Motor neuron (in vitro differentiated cells): ENCODE results near the gene BNC1. TPM values are rescaled to one million over a fixed set of nuclear protein-coding genes. Genes with fewer than 3 reads are reported as not detected.

Source experiments
- ATAC-seq, 8 experiments: fragments of 200-7000 bp; cut with Tn5 transposase; replicated peaks in 6 of 8; 2 replicates each; pipeline ENCODE4 v1.8.0; 2021; ENCODE audit warnings: mild to moderate bottlenecking in 8 of 8, moderate library complexity in 8 of 8
- H3K27ac ChIP-seq, 2 donors: fragments of 250-450 bp; sonication (Bioruptor Pico); 2 replicates each; pipeline ENCODE4 v1.9.0; 2021; ENCODE audit warnings: antibody characterized with exemption in 2 of 2, mild to moderate bottlenecking in 2 of 2, moderate library complexity in 1 of 2
- H3K4me1 ChIP-seq, 2 donors: fragments of 250-450 bp; sonication (Bioruptor Pico); replicated peaks in 1 of 2; 2 replicates each; pipeline ENCODE4 v1.6.1; 2021; ENCODE audit warnings: antibody characterized with exemption in 2 of 2, mild to moderate bottlenecking in 2 of 2, moderate library complexity in 1 of 2
- H3K4me3 ChIP-seq, 5 donors: fragments of 250-450 bp; sonication (Bioruptor Pico); 2 replicates each; pipeline ENCODE4 v1.9.0; 2021; ENCODE audit warnings: antibody characterized with exemption in 5 of 5, mild to moderate bottlenecking in 5 of 5, moderate library complexity in 4 of 5
- WGBS, 10 experiments: fragments of 450-650 bp; shearing (Covaris generic); methylation state at CpG; one replicate each; pipeline ENCODE4 v1.0.0; 2022; 5-methylcytosine and 5-hydroxymethylcytosine counted together
- in situ Hi-C, 9 experiments: fragments of 400-800 bp; cut with MboI; loops; one replicate each; pipeline ENCODE4 v1.15.0; 2021; ENCODE audit warnings: low sequenced_read_pairs in 9 of 9, low pct_unique_long_range_greater_than_20kb in 2 of 9; ENCODE audit not compliant: unreplicated experiment in 9 of 9
- total RNA-seq, 8 experiments: library from RNA; unstranded; fragments of 300-600 nt; gene quantifications; 2 replicates each; pipeline versions ENCODE4 v1.2.3 to v1.2.4, GENCODE V29; 2022

The BNC1 gene
- total RNA-seq, 8 experiments from 2014 or later, result 0.05 to 7.1 (median 0.15) TPM

- WGBS, 10 experiments, result 0 to 100% (median 63%) methylated on average over 1 of the region's 1 CpG; no CpG with 5 or more reads in 4 of the 10 experiments
- in situ Hi-C loops, result no loop called here
- ATAC-seq, result no peak
- no peak overlapping the region for H3K27ac ChIP-seq
- H3K4me1 ChIP-seq, result peaks cover 0 to 2% of the 10 kb centered on the region in 2 donors
- no peak overlapping the region for H3K4me3 ChIP-seq
Observed at GRCh38 chr15:83289160-83289559, 4.7 kb upstream of the BNC1 start.

- no peak for ATAC-seq
- 80 to 93% (median 85%) methylated on average over 1 to 5 of the region's 7 CpGs; no CpG with 5 or more reads in 4 of the 10 experiments for WGBS, 10 experiments
- in situ Hi-C loops, result no loop called here
- no peak overlapping the region for H3K27ac ChIP-seq
- H3K4me1 ChIP-seq, result peaks cover 0 to 8% of the 10 kb centered on the region in 2 donors
- H3K4me3 ChIP-seq, result no peak overlapping the region
Observed at GRCh38 chr15:83288381-83288801, 3.9 kb upstream of the BNC1 start.

- peak in 1 of 8 experiments; percentile 26 for ATAC-seq
- H3K4me1 ChIP-seq, result peaks cover 0 to 8% of the 10 kb centered on the region in 2 donors
- no peak overlapping the region for H3K4me3 ChIP-seq
- in situ Hi-C loops, result no loop called here
- no peak overlapping the region for H3K27ac ChIP-seq
- 0 to 100% (median 33%) methylated on average over 1 to 2 of the region's 3 CpGs; no CpG with 5 or more reads in 5 of the 10 experiments for WGBS, 10 experiments
Observed at GRCh38 chr15:83287541-83288027, 3.1 kb upstream of the BNC1 start.

GRCh38 chr15:83285979-83286553 is 1.6 kb upstream of the BNC1 start:
- in situ Hi-C loops, result no loop called here
- WGBS, 10 experiments, result 58 to 80% (median 75%) methylated on average over 1 to 6 of the region's 9 CpGs; no CpG with 5 or more reads in 3 of the 10 experiments
- ATAC-seq, result no peak
- H3K27ac ChIP-seq, result no peak overlapping the region
- no peak overlapping the region for H3K4me3 ChIP-seq
- H3K4me1 ChIP-seq, result peaks cover 0 to 8% of the 10 kb centered on the region in 2 donors

GRCh38 chr15:83285284-83285978 is 967 bp upstream of the BNC1 start:
- in situ Hi-C loops, result no loop called here
- ATAC-seq, result no peak
- H3K4me1 ChIP-seq, result peaks cover 0 to 8% of the 10 kb centered on the region in 2 donors
- no peak overlapping the region for H3K4me3 ChIP-seq
- WGBS, 10 experiments, result 45 to 100% (median 86%) methylated on average over 2 to 6 of the region's 19 CpGs; no CpG with 5 or more reads in 2 of the 10 experiments
- H3K27ac ChIP-seq, result no peak overlapping the region

- Histone ChIP-seq H3K4me1 (peaks cover 0 to 8% of the 10 kb centered on the region in 2 donors), H3K4me3 (peak overlapping the region in 4 of 5 donors; percentile 7 to 27 (median 24)), H3K27ac (no peak overlapping the region)
- in situ Hi-C loops, result no loop called here
- ATAC-seq, result peak in 6 of 8 experiments; percentile 11 to 61 (median 29)
- WGBS, 10 experiments, result 0 to 19% (median 3%) methylated on average over 3 to 22 of the region's 80 CpGs; no CpG with 5 or more reads in 3 of the 10 experiments
Observed at GRCh38 chr15:83283813-83284558, 478 bp downstream of the BNC1 start.

- ATAC-seq, result peak; percentile 28 to 66 (median 36)
- H3K4me1 ChIP-seq, result peaks cover 0 to 8% of the 10 kb centered on the region in 2 donors
- H3K27ac ChIP-seq, result no peak overlapping the region
- peak overlapping the region in 4 of 5 donors; percentile 7 to 27 (median 24) for H3K4me3 ChIP-seq
- WGBS, 10 experiments, result 0 to 3% (median 1%) methylated on average over 2 to 12 of the region's 70 CpGs; no CpG with 5 or more reads in 6 of the 10 experiments
- in situ Hi-C loops, result no loop called here
Observed at GRCh38 chr15:83283138-83283812, 1.2 kb downstream of the BNC1 start.

GRCh38 chr15:83282776-83283137 is 1.7 kb downstream of the BNC1 start:
- H3K4me3 ChIP-seq, result no peak overlapping the region
- no peak overlapping the region for H3K27ac ChIP-seq

GRCh38 chr15:83282141-83282540 is 2.3 kb downstream of the BNC1 start:
- no peak for ATAC-seq
- in situ Hi-C loops, result no loop called here
- Histone ChIP-seq H3K4me1 (peaks cover 0 to 8% of the 10 kb centered on the region in 2 donors), H3K4me3 (no peak overlapping the region), H3K27ac (no peak overlapping the region)
- WGBS, 10 experiments, result 49 to 92% (median 80%) methylated on average over 1 to 5 of the region's 5 CpGs; no CpG with 5 or more reads in 1 of the 10 experiments

More at GRCh38 chr15:83282776-83283137, 1.7 kb downstream of the BNC1 start:
- H3K4me1 ChIP-seq, result peaks cover 0 to 8% of the 10 kb centered on the region in 2 donors
- 4 to 71% (median 32%) methylated on average over 1 to 6 of the region's 10 CpGs; no CpG with 5 or more reads in 1 of the 10 experiments for WGBS, 10 experiments
- ATAC-seq, result peak in 3 of 8 experiments; percentile 5 to 35 (median 20)
- in situ Hi-C loops, result no loop called here

- Histone ChIP-seq H3K4me3 (no peak overlapping the region), H3K4me1 (no peaks in the 10 kb centered on the region), H3K27ac (no peak overlapping the region)
- in situ Hi-C loops, result no loop called here
- ATAC-seq, result peak in 3 of 8 experiments; percentile 32 to 88 (median 87)
Observed at GRCh38 chr15:83278191-83278590, 6.3 kb downstream of the BNC1 start.

GRCh38 chr15:83276661-83277060 is 7.8 kb downstream of the BNC1 start:
- no peak for ATAC-seq
- in situ Hi-C loops, result no loop called here
- no peaks in the 10 kb centered on the region for H3K4me1 ChIP-seq
- no peak overlapping the region for H3K4me3 ChIP-seq
- H3K27ac ChIP-seq, result no peak overlapping the region
- WGBS, 10 experiments, result 50 to 91% (median 82%) methylated on average over 1 to 5 of the region's 5 CpGs; no CpG with 5 or more reads in 2 of the 10 experiments

GRCh38 chr15:83275412-83275811 is 9.1 kb downstream of the BNC1 start:
- WGBS, 10 experiments, result 88 to 100% (median 100%) methylated on average over 1 to 3 of the region's 3 CpGs; no CpG with 5 or more reads in 3 of the 10 experiments
- ATAC-seq, result no peak
- no peak overlapping the region for H3K27ac ChIP-seq
- H3K4me3 ChIP-seq, result no peak overlapping the region
- H3K4me1 ChIP-seq, result no peaks in the 10 kb centered on the region
- in situ Hi-C loops, result no loop called here
